Measurements from ENCODE around the gene MARCHF5. TPM values are rescaled to one million over a fixed set of nuclear protein-coding genes. Genes with fewer than 3 reads are reported as not detected.

The MARCHF5 gene
- total and polyA plus RNA-seq, 8 donors = 33.0 to 83.6 (median 68.2) TPM

DNA sequence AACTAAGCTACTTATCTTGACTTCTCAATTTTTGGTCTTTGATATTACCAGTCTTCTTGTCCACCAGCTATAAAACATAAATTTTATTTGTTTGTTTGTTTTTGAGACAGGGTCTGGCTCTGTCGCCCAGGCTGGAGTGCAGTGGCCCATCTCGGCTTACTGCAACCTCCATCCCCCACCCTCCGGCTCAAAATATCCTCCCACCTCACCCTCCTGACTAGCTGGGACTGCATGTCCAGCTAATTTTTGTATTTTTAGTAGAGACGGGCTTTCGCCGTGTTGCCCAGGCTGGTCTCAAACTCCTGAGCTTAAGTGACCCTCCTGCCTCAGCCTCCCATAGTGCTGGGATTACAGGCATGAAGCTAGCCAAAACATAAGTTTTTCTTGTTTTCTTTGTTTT is 7.5 kb downstream of the MARCHF5 start:
- peaks cover 0 to 12% of the 10 kb centered on the region in 2 donors for H3K4me1 ChIP-seq
- H3K4me3 ChIP-seq = no peak overlapping the region
- peaks cover 0 to 21% of the 10 kb centered on the region in 2 donors for H3K36me3 ChIP-seq
- H3K27me3 ChIP-seq = no peaks in the 10 kb centered on the region
- no peak for DNase-seq
- no peaks in the 10 kb centered on the region for H3K9me3 ChIP-seq
- intact Hi-C loops (cut with DNase I) = loop anchor here in 1 of 2 donors (10.0 kb wide), 1 partner anchor 194 kb away; no protein-coding TSS in a partner anchor
- ATAC-seq = no peak
- TF ChIP-seq, protein P1, sequence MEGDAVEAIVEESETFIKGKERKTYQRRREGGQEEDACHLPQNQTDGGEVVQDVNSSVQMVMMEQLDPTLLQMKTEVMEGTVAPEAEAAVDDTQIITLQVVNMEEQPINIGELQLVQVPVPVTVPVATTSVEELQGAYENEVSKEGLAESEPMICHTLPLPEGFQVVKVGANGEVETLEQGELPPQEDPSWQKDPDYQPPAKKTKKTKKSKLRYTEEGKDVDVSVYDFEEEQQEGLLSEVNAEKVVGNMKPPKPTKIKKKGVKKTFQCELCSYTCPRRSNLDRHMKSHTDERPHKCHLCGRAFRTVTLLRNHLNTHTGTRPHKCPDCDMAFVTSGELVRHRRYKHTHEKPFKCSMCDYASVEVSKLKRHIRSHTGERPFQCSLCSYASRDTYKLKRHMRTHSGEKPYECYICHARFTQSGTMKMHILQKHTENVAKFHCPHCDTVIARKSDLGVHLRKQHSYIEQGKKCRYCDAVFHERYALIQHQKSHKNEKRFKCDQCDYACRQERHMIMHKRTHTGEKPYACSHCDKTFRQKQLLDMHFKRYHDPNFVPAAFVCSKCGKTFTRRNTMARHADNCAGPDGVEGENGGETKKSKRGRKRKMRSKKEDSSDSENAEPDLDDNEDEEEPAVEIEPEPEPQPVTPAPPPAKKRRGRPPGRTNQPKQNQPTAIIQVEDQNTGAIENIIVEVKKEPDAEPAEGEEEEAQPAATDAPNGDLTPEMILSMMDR (IDR thresholded peaks at IDR 0.05) = no peak
- no peak overlapping the region for H3K27ac ChIP-seq

DNA sequence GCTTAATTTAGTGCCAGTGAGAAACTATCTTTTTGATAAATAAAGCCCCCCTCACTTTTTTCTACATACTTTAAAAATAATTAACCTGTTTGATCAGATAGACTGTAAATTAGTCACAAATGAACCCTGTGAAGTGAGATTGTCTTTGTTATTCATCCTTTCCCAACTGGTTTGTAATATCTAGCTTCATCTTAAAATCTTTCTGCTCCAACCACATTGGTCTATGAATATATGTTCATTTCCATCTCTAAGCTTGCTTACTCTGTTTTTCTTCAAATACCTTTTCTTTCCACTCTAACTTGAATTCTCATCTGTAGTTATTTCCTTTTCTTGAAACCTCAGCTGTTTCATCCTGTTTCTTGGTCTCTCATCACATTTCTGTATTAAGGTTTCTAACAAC is 12.1 kb downstream of the MARCHF5 start:
- H3K27ac ChIP-seq = no peak overlapping the region
- no peaks in the 10 kb centered on the region for H3K27me3 ChIP-seq
- TF ChIP-seq, protein P1 (IDR thresholded peaks at IDR 0.05) = no peak
- intact Hi-C loops (cut with DNase I) = no loop called here
- H3K4me1 ChIP-seq = peaks cover 0 to 9% of the 10 kb centered on the region in 2 donors
- no peak for DNase-seq
- H3K9me3 ChIP-seq = no peaks in the 10 kb centered on the region
- no peak overlapping the region for H3K4me3 ChIP-seq
- H3K36me3 ChIP-seq = peaks cover 0 to 6% of the 10 kb centered on the region in 2 donors
- no peak for ATAC-seq

DNA sequence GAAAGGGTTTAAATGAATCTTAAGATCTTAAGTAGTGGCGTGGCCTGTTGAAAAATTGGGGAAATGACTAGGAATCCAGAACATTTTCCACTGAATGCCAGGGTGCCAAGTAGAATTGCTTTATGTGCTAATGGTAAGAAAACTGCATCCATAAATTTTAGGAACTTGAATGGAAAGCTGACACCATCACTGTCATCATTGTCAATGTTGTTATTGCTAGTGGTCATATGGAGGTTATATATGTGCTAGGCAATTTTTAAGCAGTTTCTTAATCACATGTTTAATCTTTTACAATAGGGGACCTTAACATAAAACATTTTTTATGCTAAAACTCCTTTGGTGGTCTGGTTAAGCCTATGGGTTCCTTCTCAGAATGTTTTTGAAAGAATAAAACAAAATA is 13.1 kb downstream of the MARCHF5 start:
- peaks cover 0 to 6% of the 10 kb centered on the region in 2 donors for H3K36me3 ChIP-seq
- H3K4me3 ChIP-seq = no peak overlapping the region
- intact Hi-C loops (cut with DNase I) = no loop called here
- ATAC-seq (no peak), DNase-seq (no peak)
- H3K27me3 ChIP-seq = no peaks in the 10 kb centered on the region
- H3K4me1 ChIP-seq = peaks cover 0 to 5% of the 10 kb centered on the region in 2 donors
- H3K27ac ChIP-seq = no peak overlapping the region
- TF ChIP-seq, protein P1 (IDR thresholded peaks at IDR 0.05) = no peak
- no peaks in the 10 kb centered on the region for H3K9me3 ChIP-seq

DNA sequence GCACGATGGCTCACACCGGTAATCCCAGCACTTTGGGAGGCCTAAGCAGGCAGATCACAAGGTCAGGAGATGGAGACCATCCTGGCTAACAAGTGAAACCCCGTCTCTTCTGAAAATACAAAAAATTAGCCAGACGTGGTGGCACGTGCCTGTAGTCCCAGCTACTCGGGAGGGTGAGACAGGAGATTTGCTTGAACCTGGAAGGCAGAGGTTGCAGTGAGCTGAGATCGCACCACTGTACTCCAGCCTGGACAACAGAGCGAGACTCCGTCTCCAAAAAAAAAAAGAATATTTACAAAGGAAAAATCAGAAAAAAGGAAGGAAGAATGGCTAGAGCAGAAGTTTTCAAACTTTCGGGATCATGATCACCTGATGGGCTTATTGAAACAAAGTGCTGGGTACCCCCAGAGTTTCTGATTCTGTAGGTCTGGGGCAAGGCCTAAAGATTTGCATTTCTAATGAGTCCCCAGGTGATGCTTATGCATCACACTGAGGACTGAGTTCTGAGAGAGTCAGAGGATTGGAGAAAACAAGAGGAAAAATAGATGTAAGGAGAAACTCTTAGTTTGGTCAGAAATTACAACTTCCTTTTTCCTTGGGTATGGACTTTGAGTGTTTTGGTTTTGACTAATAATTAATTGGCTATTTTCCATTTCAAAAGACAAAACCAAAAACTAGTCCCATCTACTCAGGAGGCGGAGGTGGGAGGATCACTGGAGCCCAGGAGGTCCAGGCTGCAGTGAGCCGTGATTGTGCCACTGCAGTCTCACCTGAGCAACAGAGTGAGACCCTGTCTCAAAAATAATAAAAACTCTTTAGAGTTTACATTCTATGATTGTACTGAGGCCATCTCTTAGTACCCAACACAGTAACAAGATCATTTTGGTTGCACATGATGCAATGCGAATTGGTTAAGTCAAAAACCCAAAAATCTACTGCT is 14.4 kb downstream of the MARCHF5 start:
- Histone ChIP-seq H3K27ac (no peak overlapping the region), H3K4me3 (no peak overlapping the region), H3K4me1 (peaks cover 0 to 5% of the 10 kb centered on the region in 2 donors), H3K27me3 (no peaks in the 10 kb centered on the region), H3K36me3 (peaks cover 0 to 6% of the 10 kb centered on the region in 2 donors), H3K9me3 (no peaks in the 10 kb centered on the region)
- ATAC-seq (no peak), DNase-seq (no peak)
- TF ChIP-seq, protein P1 (IDR thresholded peaks at IDR 0.05) = no peak
- intact Hi-C loops (cut with DNase I) = no loop called here

DNA sequence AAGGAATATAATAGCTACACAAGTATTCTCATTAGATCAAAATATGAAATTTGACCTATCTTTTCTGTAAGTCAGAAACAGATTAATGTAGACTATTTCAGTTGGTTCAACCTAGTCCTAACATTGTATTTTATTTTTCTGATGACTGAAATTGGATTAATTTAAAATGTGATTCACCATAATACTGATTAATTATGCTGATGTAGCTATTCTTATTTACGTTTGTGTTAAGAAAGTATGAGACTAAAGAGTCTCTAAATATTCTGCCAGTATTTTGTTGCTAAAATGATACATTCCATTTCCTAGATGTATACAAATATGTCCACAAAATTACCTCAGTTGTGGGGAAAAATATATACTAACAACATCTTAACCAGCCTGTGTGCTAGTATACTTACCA is 18.3 kb downstream of the MARCHF5 start:
- ATAC-seq (no peak), DNase-seq (no peak)
- intact Hi-C loops (cut with DNase I) = no loop called here
- no peaks in the 10 kb centered on the region for H3K27me3 ChIP-seq
- H3K4me3 ChIP-seq = no peak overlapping the region
- H3K9me3 ChIP-seq = no peaks in the 10 kb centered on the region
- H3K4me1 ChIP-seq = no peaks in the 10 kb centered on the region
- H3K36me3 ChIP-seq = peaks cover 0 to 22% of the 10 kb centered on the region in 2 donors
- no peak overlapping the region for H3K27ac ChIP-seq
- TF ChIP-seq, protein P1 (IDR thresholded peaks at IDR 0.05) = no peak
